KOPT-K1 (cell line): Measurements from ENCODE around the gene TESK1.
"Not testable (repeated sequence)": the region's sequence is repeated elsewhere in the genome, so short reads cannot be mapped to it uniquely, and the experiment has no call there.

ENCODE experiments used
- H3K27ac ChIP-seq: fragments of 200-600 bp; sonication (generic); 2 replicates; pipeline ENCODE4 v1.5.1; 2016; ENCODE audit warnings: antibody characterized with exemption, mild to moderate bottlenecking, low read depth, low read length; ENCODE audit not compliant: poor library complexity, severe bottlenecking
- H3K36me3 ChIP-seq: fragments of 200-600 bp; sonication (generic); 2 replicates; pipeline ENCODE4 v1.5.1; 2017; ENCODE audit warnings: antibody characterized with exemption, mild to moderate bottlenecking, low read length, moderate library complexity; ENCODE audit not compliant: insufficient read depth
- H3K9me3 ChIP-seq: fragments of 200-600 bp; sonication (generic); 2 replicates; pipeline ENCODE4 v1.5.1; 2017; ENCODE audit warnings: antibody characterized with exemption, low read length, mild to moderate bottlenecking; ENCODE audit not compliant: insufficient read depth, poor library complexity, severe bottlenecking

Gene TESK1

DNA sequence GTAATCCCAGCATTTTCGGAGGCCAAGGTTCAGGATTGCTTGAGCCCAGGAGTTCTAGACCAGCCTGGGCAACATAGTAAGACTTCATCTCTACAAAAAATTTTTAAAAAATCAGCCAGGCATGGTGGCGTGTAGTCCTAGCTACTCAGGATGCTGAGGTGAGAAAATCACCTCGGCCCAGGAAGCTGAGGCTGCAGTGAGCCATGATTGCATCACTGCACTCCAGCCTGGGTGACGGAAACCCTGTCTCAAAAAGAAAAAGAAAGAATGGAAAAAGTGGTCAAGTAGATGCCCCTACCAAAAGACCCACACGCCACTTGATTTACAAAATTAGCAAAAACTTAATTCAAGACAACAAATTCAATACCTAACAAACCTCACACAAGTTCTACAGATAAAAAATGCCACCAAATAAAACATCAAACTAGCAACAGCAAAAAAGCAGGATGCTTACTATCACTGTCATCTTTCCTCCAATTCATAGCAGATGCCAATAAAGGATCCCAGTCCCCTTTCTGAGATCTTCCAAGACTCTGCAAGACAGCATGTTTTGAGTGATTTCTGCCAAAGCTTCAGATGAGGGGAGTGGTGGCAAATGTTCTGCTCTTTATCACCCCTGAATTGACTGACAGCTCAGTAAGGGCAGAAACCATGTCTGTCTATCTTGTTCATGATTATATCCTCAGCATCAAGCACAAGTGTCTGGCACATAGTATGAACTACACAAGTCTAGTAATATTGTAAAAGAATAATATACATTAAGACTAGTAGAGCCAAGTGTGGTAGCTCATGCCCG lies 34.2 kb upstream of the TESK1 start:
- no peak overlapping the region for H3K27ac ChIP-seq
- H3K9me3 ChIP-seq, result no peaks in the 10 kb centered on the region

DNA sequence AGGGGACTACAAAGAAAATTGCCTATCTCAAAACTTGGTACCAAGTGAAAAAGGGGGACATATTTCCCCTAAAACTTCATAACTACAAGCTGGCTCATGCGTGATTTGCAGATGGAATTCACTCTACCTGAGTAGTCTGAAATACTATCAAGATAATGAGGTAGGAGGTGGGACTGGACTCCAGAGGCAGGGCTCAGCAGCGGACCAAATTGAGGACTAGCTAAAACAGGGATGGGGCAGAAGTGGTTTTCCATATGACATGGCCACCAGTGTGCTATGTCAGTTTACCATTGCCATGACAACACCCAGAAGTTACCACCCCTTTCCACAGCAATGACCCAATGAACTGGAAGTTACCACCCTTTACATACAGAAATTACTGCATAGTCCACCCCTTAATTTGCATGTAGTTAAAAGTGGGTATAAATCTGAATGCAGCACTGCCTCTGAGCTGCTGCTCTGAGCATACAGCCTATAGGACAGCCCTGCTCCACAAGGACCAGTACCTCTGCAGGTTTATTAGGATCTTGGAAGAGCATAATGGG lies 30.4 kb upstream of the TESK1 start:
- H3K9me3 ChIP-seq, result peaks cover 3% of the 10 kb centered on the region
- H3K27ac ChIP-seq, result no peak overlapping the region
- H3K36me3 ChIP-seq, result no peaks in the 10 kb centered on the region

More for the DNA sequence above, 34.2 kb upstream of the TESK1 start:
- H3K36me3 ChIP-seq, result no peaks in the 10 kb centered on the region

DNA sequence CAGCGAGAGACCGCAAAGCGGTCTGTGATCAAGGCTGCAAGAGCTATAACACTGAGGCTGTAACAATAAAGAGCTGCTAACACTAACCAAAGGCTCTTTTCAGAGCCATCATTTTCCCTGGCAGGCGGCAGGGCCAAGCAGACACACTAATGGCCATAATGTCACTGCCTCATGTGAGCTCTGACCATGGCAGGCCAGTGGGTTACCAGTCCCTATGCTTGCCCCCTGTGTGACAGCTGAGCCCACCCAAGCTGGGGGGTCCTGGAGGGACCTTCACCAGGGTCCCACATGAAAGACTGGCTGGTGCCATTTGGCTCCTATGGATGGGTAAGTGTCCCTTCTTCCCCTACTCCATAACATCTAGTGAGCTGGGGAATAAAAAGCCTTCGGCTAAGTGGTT lies 29.6 kb upstream of the TESK1 start:
- H3K9me3 ChIP-seq, result peaks cover 12% of the 10 kb centered on the region
- no peak overlapping the region for H3K27ac ChIP-seq
- H3K36me3 ChIP-seq, result no peaks in the 10 kb centered on the region

DNA sequence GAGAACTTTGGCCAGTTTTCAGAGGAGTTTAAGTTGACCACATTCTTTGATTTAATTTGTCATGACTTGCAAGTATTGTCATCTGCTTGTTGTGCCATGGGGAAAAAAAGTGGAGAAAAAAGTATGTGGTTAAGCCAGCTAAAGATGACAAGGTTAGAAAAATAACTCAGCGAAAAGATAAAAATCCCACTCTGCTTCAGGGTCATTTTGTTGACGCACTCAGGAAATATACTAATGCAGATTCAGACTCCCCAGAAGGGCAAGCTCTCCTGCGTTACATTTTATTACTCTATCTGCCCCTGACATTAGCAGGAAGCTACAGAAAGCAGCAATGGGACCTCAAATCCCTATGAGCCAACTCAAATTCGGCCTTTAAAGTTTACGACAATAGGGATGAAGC lies 27.6 kb upstream of the TESK1 start:
- Histone ChIP-seq H3K27ac (no peak overlapping the region), H3K36me3 (no peaks in the 10 kb centered on the region), H3K9me3 (peaks cover 27% of the 10 kb centered on the region)

DNA sequence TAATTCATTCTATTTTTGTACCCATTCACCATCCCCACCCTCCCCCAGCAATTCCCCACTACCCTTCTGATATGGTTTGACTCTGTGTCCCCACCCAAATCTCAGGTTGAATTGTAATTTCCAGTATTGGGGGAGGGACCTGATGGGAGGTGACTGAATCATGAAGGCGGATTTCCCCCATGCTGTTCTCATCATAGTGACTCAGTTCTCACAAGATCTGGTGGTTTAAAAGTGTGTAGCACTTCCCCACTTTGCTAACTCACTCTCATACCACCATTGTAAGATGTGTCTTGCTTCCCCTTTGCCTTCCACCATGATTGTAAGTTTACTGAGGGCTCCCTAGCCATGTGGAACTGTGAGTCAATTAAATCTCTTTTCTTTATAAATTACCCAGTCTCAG lies 25.9 kb upstream of the TESK1 start:
- Histone ChIP-seq H3K9me3 (peaks cover 27% of the 10 kb centered on the region), H3K36me3 (no peaks in the 10 kb centered on the region), H3K27ac (no peak overlapping the region)

DNA sequence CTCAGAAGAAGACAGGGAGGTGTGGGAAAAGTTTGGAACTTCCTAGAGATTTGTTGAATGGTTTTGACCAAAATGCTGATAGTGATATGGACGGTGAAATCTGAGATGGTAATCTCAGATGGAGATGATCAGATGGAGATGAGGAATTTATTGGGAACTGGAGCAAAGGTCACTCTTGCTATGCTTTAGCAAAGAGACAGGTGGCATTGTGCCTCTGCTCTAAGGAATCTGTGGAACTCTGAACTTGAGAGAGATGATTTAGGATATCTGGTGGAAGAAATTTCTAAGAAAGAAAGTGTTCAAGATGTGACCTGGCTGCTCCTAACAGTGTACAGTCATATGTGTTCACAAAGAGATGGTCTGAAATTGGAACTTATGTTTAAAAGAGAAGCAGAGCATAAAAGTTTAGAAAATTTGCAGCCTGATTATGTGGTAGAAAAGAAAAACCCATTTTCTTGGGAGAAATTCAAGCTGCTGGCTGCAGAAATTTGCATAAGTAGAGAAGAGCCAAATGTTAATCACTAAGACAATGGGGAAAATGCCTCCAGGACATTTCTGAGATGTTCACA lies 25.3 kb upstream of the TESK1 start:
- peaks cover 27% of the 10 kb centered on the region for H3K9me3 ChIP-seq
- H3K27ac ChIP-seq, H3K36me3 ChIP-seq: not testable (repeated sequence)

DNA sequence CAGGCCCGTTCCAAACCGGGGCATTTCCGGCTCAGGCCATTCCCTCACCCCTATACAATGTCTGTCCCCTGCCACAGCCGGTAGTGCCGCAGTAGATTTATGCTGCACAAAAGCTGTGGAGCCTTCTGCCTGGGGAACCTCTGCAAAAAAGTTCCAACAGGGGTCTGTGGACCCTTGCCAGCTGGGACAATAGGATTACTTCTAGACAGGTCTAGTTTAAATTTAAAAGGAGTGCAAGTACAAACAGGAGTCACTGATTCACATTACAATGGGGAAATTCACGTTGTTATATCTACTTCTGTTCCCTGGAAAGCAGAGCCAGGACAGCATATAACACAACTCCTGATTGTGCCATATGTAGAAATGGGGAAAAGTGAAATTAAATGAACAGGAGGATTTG lies 21.5 kb upstream of the TESK1 start:
- peaks cover 27% of the 10 kb centered on the region for H3K9me3 ChIP-seq
- not testable (repeated sequence) for H3K36me3 ChIP-seq, H3K27ac ChIP-seq

DNA sequence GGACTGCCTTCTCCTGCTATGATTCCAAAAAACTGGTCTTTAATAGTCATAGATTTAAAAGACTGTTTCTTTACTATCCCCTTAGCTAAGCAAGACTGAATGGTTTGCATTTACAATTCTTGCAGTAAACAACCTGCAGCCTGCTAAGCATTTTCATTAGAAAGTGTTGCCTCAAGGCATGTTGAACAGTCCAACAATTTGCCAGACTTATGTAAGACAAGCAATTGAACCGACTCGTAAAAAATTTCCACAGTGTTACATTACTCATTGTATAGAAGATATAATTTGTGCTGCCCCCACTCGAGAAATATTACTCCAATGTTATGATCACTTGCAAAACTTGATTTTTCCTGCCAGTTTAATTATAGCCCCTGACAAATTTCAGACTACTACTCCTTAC lies 20.4 kb upstream of the TESK1 start:
- not testable (repeated sequence) for H3K27ac ChIP-seq, H3K36me3 ChIP-seq
- H3K9me3 ChIP-seq, result peaks cover 23% of the 10 kb centered on the region

DNA sequence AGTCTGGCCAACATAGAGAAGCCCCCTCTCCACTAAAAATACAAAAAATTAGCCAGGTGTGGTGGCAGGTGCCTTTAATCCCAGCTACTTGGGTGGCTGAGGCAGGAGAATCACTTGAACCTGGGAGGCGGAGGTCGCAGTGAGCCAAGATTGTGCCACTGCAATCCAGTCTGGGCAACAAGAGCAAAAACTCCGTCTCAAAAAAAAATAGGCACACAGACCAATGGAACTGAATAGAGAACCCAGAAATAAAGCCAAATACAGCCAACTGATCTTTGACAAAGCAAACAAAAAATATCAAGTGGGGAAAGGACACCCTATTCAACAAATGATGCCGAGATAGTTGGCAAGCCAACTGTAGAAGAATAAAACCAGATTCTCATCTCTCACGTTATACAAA lies 16.6 kb upstream of the TESK1 start:
- not testable (repeated sequence) for H3K27ac ChIP-seq, H3K36me3 ChIP-seq
- peaks cover 16% of the 10 kb centered on the region for H3K9me3 ChIP-seq

DNA sequence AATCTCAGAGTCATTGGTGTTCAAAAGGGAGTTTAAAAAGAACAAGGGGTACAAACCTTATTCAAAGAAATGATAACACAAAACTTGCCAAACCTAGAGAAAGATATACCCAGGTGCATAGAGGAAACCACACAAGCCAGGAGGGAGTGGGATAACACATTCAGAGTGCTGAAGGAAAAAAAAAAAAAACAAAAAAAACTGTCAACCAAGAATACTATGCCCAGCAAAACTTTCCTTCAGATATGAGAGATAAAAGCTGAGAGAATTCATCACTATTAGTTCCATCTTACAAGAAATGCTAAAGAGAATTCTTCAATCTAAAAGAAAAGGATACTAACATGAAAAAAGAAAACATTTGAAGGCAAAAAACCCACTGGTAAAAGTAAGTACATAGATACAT lies 11.5 kb upstream of the TESK1 start:
- peaks cover 25% of the 10 kb centered on the region for H3K9me3 ChIP-seq
- H3K27ac ChIP-seq, result no peak overlapping the region
- H3K36me3 ChIP-seq, result no peaks in the 10 kb centered on the region

DNA sequence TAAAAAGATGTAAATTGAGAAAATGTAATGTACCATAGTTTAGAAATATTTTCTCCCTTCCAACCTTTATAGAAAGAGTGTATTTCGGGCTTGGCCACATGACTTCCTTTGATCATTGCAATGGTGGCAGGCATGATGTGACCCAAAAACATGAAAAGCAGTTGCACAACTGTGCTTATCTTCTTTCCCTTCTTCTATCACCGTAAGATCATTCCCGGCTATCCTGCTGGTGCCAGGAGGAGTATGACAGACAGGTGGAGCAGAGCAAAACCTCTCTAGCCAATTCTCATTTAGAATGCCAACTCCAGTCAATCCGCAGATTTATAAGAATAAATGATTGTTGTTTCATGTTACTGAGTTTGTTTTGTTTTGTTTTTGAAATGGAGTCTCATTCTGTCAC lies 10.6 kb upstream of the TESK1 start:
- Histone ChIP-seq H3K27ac (no peak overlapping the region), H3K36me3 (no peaks in the 10 kb centered on the region), H3K9me3 (peaks cover 25% of the 10 kb centered on the region)

DNA sequence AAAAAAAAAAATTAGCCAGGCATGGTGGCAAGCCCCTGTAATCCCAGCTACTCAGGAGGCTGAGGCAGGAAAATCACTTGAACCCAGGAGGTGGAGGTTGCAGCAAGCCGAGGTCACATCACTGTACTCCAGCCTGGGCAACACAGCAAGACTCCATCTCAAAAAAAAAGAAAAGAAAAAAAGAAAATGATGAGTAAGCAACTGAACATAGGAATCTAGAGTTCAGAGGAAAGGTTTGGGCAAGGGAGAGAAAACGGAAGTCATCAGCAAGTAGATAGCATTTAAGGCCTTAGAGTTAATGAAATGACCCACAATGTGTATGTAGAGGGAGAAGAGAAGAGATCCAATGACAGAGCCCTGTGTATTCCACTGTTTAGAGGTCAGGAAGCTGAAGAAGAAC lies 8.2 kb upstream of the TESK1 start:
- not testable (repeated sequence) for H3K36me3 ChIP-seq, H3K27ac ChIP-seq
- H3K9me3 ChIP-seq, result peaks cover 25% of the 10 kb centered on the region

DNA sequence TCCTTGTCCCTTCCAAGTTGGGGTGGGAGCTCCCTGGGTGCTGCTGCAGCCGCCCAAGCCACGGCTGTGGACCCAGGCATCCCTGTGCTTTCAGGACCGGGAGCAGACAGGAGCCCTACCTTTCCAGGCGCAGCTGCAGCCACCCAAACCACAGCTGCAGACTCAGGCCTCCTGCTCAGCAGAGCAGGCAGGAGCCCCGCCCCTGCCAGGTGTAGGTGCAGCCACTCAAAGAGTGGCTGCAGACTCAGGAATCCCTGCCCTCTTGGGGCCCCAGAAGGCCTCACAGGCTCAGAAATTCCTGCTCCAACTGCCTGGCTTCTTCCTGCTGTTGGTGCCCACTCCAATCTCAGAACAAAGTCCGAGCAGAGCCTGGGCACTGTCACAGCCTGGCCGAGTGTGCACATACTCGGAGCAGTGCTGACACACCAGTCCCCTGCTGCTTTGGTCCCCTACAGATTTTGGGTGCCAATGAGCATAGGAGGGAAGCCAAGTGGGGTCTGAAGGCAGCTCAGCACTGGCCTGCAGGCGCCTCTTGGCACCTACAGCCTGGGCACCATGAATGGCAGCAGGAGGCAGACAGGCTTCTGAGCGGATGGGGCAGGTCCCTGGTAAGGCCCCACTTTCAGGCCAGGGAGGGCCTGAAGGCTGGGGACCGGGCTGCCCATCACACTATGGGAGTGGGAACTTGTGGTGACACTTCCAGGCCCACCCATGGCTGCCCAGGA lies 6.0 kb upstream of the TESK1 start:
- H3K9me3 ChIP-seq, result peaks cover 4% of the 10 kb centered on the region
- H3K36me3 ChIP-seq, result no peaks in the 10 kb centered on the region
- no peak overlapping the region for H3K27ac ChIP-seq

DNA sequence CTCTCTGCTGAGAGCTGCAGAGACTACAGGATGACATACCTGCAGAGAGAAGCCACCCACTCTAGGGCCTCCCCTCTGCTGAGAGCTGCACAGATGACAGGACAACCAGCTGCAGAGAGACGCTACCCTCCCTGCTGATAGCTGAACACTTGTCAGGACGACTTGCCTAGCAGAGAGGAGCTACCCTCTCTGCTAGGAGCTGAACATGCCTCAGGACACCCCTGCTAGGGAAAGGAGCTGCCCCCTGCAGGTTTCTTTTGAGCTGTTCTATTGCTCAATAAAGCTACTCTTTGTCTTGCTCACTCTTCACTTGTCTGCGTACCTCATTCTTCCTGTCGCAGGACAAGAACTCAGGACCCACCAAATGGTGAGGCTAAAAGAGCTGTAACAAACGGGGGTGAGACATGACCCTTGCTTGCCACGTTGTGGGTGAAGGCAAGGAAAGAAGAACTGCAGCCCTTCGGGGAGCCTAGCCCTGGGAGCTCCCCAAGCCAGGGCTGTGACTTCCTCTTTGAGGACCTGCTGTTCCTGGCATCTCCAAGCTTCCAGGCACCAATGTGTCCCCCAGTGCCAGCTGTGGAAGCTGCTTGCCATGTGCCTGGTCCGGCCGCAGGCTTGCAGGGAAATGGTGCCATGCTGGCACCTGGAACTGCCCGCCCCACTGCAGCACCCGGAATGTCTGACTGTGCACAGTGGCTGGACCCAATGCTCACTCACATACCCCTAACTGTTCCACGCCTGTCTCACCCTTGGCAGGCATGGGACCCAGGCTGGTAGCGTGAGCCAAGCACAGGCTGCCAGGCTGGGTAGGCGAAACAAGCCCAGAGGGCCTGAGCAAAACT lies 5.1 kb upstream of the TESK1 start:
- no peaks in the 10 kb centered on the region for H3K9me3 ChIP-seq
- H3K27ac ChIP-seq, result no peak overlapping the region
- no peaks in the 10 kb centered on the region for H3K36me3 ChIP-seq
